ENCODE measurements around the gene WRAP53. TPM values are rescaled to one million over a fixed set of nuclear protein-coding genes. Genes with fewer than 3 reads are reported as not detected.

The WRAP53 gene
- total and polyA plus RNA-seq, 2 of the 13 experiments (the other 11 are each of a cell fraction or from before 2014, with no cell fraction given), result 7.0 to 19.5 TPM

DNA sequence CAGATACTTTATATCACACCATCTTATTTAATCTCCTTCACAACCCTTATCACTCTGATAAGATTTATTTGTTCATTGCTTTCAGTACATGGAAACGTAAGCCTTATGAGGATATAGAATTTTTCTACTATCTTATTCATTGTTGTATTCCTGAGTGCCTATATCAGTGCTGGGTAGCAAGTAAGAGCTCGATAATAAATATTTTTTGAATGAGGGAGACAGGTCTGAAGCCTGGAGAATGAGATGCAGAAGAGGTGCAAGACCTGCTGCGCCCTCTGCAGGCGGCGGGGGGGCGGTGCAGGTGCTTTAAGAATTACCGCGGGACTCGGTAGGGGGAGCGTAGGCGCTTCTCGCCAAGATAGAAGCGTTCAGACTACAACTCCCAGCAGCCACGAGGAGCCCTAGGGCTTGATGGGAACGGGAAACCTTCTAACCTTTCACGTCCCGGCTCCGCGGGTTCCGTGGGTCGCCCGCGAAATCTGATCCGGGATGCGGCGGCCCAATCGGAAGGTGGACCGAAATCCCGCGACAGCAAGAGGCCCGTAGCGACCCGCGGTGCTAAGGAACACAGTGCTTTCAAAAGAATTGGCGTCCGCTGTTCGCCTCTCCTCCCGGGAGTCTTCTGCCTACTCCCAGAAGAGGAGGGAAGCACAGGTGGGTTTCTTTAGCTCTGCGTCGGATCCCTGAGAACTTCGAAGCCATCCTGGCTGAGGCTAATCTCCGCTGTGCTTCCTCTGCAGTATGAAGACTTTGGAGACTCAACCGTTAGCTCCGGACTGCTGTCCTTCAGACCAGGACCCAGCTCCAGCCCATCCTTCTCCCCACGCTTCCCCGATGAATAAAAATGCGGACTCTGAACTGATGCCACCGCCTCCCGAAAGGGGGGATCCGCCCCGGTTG is at the start of gene WRAP53 (continued):
- TF ChIP-seq, protein P1, sequence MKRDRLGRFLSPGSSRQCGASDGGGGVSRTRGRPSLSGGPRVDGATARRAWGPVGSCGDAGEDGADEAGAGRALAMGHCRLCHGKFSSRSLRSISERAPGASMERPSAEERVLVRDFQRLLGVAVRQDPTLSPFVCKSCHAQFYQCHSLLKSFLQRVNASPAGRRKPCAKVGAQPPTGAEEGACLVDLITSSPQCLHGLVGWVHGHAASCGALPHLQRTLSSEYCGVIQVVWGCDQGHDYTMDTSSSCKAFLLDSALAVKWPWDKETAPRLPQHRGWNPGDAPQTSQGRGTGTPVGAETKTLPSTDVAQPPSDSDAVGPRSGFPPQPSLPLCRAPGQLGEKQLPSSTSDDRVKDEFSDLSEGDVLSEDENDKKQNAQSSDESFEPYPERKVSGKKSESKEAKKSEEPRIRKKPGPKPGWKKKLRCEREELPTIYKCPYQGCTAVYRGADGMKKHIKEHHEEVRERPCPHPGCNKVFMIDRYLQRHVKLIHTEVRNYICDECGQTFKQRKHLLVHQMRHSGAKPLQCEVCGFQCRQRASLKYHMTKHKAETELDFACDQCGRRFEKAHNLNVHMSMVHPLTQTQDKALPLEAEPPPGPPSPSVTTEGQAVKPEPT (CRISPR knock-in tag; IDR thresholded peaks at IDR 0.05; ENCODE audit: low read depth), result no peak
- TF ChIP-seq ZNF577 (CRISPR knock-in tag; IDR thresholded peaks at IDR 0.05; ENCODE audit: borderline replicate concordance, low read depth), result no peak
- TF ChIP-seq CEBPB (IDR thresholded peaks at IDR 0.05; ENCODE audit: borderline replicate concordance, low read depth, low read length), result no peak
- TF ChIP-seq, protein P2, sequence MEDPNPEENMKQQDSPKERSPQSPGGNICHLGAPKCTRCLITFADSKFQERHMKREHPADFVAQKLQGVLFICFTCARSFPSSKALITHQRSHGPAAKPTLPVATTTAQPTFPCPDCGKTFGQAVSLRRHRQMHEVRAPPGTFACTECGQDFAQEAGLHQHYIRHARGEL (CRISPR knock-in tag; IDR thresholded peaks at IDR 0.05), result no peak
- peak; percentile 54; the same call in 1 of the 2 replicates for TF ChIP-seq ZNF746 (CRISPR knock-in tag; IDR thresholded peaks at IDR 0.05)
- no peak for TF ChIP-seq ATM (IDR thresholded peaks at IDR 0.05; ENCODE audit: borderline replicate concordance)
- no peak for TF ChIP-seq NR1H2 (CRISPR knock-in tag; IDR thresholded peaks at IDR 0.05; ENCODE audit: borderline replicate concordance, low read depth)
- no peak for TF ChIP-seq NFE2L2 (IDR thresholded peaks at IDR 0.05; ENCODE audit: low read length)
- TF ChIP-seq ZKSCAN8 (CRISPR knock-in tag; IDR thresholded peaks at IDR 0.05; ENCODE audit: borderline replicate concordance), result no peak
- 0 out of 2 replicates have a peak, but pooled peaks have one; percentile 43 for TF ChIP-seq CCDC6 (CRISPR knock-in tag; IDR thresholded peaks at IDR 0.05)
- TF ChIP-seq CHD2 (IDR thresholded peaks at IDR 0.05; ENCODE audit: low read depth, low read length), result peak; percentile 91
- TF ChIP-seq PRMT3 (CRISPR knock-in tag; IDR thresholded peaks at IDR 0.05; ENCODE audit: borderline replicate concordance, low read depth), result no peak
- TF ChIP-seq SOX13 (IDR thresholded peaks at IDR 0.05), result no peak
- TF ChIP-seq SOX13 (CRISPR knock-in tag; conservative IDR thresholded peaks at IDR 0.05 in 1 of 2, IDR thresholded peaks at IDR 0.05 in 1 of 2), result no peak; a peak in 1 of 4 replicates
- TF ChIP-seq ZNF761 (CRISPR knock-in tag; conservative IDR thresholded peaks at IDR 0.05), result 0 out of 2 replicates have a peak, but pooled peaks have one; percentile 50
- no peak for TF ChIP-seq CENPX (CRISPR knock-in tag; IDR thresholded peaks at IDR 0.05)
- no peak for TF ChIP-seq HNF4G (IDR thresholded peaks at IDR 0.05; ENCODE audit: borderline replicate concordance, low read depth, low read length)
- TF ChIP-seq HNF4G (CRISPR knock-in tag; IDR thresholded peaks at IDR 0.05; ENCODE audit: borderline replicate concordance, low read depth), result no peak
- TF ChIP-seq, protein P3, sequence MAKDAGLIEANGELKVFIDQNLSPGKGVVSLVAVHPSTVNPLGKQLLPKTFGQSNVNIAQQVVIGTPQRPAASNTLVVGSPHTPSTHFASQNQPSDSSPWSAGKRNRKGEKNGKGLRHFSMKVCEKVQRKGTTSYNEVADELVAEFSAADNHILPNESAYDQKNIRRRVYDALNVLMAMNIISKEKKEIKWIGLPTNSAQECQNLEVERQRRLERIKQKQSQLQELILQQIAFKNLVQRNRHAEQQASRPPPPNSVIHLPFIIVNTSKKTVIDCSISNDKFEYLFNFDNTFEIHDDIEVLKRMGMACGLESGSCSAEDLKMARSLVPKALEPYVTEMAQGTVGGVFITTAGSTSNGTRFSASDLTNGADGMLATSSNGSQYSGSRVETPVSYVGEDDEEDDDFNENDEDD (CRISPR knock-in tag; IDR thresholded peaks at IDR 0.05; ENCODE audit: borderline replicate concordance), result peak; percentile 96
- TF ChIP-seq, protein P4, sequence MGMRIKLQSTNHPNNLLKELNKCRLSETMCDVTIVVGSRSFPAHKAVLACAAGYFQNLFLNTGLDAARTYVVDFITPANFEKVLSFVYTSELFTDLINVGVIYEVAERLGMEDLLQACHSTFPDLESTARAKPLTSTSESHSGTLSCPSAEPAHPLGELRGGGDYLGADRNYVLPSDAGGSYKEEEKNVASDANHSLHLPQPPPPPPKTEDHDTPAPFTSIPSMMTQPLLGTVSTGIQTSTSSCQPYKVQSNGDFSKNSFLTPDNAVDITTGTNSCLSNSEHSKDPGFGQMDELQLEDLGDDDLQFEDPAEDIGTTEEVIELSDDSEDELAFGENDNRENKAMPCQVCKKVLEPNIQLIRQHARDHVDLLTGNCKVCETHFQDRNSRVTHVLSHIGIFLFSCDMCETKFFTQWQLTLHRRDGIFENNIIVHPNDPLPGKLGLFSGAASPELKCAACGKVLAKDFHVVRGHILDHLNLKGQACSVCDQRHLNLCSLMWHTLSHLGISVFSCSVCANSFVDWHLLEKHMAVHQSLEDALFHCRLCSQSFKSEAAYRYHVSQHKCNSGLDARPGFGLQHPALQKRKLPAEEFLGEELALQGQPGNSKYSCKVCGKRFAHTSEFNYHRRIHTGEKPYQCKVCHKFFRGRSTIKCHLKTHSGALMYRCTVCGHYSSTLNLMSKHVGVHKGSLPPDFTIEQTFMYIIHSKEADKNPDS (CRISPR knock-in tag; IDR thresholded peaks at IDR 0.05), result no peak
